HG02943 (cell line): ENCODE measurements around the gene GRM7.

Experiments used
- ATAC-seq: cut with Tn5 transposase; IDR thresholded peaks from one replicate; pipeline ENCODE4 v1.9.1; 2021; ENCODE audit warnings: mild to moderate bottlenecking, low read depth, moderate library complexity; ENCODE audit not compliant: unreplicated experiment

Gene GRM7

GRCh38 chr3:7546253-7546652 lies 685.3 kb downstream of the GRM7 start:
- ATAC-seq: no peak

- ATAC-seq: no peak
Observed at GRCh38 chr3:7547826-7548225, 686.9 kb downstream of the GRM7 start.

DNA sequence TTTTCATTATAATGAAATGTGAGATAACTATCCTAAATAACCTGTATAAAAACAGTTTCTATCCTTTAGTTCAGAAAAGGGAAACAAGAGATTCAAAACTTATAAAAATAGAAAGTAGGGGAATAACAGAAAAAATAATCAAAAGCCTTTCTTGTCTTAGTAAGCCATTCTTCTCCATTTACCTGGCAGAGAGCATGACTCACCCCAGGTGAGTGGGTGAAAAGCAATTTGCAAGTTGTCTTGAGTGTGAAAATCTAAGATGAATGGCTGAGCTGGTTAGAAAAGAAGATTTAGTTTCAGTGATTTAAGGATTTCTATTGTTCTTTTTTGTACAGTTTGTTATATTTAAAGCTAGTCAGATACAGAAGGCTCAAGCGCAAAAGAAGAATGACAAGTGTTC lies 702.0 kb downstream of the GRM7 start:
- ATAC-seq: no peak

DNA sequence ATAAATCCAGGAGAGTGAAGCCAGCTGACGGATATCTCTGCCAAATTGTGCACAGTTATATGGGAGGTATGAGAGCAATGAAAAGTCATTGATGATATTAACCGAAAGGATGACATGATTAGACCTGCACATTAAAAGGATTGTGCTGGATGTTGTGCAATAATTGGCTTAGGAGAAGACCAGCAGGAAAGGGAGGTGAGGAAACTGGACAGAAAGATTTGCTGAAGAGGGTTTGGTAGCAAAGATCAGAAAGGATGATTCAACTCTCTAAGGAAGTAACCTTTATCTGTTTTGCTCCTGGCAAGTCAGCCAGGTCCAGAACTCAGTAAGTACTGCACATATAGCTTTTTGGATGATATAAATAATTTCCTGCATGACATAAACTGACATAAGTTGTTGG lies 704.7 kb downstream of the GRM7 start:
- no peak for ATAC-seq

- no peak for ATAC-seq
Observed at GRCh38 chr3:7567160-7567559, 706.2 kb downstream of the GRM7 start.

- no peak for ATAC-seq
Observed at GRCh38 chr3:7568526-7569184, 707.7 kb downstream of the GRM7 start.

GRCh38 chr3:7573330-7573729 lies 712.4 kb downstream of the GRM7 start:
- no peak for ATAC-seq

DNA sequence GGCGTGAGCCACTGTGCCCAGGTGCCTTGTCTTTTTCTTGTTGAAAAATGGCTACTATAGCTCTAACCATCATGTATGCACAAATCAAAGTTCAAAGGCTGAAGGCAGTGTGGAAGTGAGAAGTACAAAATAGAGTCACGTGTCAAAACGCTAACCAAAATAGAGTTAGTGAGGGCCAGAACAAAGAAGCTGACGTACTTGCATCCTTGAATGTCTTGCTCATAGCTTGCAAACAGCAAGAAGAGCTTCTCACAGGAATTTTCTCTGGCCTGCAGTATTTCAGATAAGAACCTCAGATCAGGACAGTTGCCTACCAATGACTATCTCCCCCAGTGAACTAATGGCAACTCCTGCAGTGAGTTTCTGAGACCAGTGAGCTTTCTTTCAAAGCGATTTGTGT lies 713.5 kb downstream of the GRM7 start:
- ATAC-seq: no peak

DNA sequence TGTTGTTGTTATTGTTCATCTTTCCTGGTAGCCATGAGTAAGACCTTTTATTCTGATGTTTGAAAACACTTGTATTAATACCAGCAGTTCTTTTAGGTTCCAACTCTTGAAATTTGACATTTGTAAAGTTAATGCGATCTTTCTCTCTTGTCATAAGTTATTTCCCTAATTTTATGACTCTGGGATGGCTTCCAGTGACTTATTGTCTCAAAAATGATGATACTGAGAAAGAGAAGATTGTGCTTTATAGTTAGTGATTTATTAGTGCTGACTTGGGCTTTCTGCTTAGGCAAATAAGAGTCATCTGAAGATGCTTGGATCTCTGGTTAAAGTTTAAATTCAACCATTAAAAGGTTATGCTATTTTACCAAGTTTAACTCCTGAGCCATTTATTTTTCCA lies 715.2 kb downstream of the GRM7 start:
- no peak for ATAC-seq

- no peak for ATAC-seq
Observed at GRCh38 chr3:7576506-7576905, 715.6 kb downstream of the GRM7 start.

GRCh38 chr3:7577513-7577912 lies 716.6 kb downstream of the GRM7 start:
- no peak for ATAC-seq

GRCh38 chr3:7581831-7582230 lies 720.9 kb downstream of the GRM7 start:
- ATAC-seq: no peak

GRCh38 chr3:7585052-7585451 lies 724.1 kb downstream of the GRM7 start:
- no peak for ATAC-seq

GRCh38 chr3:7588236-7588635 lies 727.3 kb downstream of the GRM7 start:
- ATAC-seq: no peak

DNA sequence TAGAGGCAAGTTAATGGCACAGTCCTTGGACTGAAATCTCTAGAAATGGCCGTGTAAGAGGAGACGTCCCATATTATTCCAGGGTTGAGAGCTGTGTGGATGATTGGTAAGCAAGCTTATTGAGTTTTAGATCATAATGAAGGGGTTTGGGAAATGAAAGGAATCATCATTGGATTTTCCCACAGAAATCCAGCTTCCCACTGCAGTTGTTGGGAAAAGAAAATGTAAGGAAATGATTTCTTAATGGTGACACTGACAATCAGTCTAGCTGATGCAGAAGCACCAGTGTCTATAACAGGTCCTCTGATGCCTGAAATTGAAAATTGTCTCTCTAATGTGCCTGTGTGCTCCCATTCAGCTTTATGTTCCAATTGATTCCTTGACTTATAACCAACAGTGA lies 728.6 kb downstream of the GRM7 start:
- no peak for ATAC-seq

- ATAC-seq: no peak
Observed at GRCh38 chr3:7602297-7602696, 741.4 kb downstream of the GRM7 start.

GRCh38 chr3:7607083-7607482 lies 746.2 kb downstream of the GRM7 start:
- no peak for ATAC-seq

- ATAC-seq: no peak
Observed at GRCh38 chr3:7607676-7608075, 746.8 kb downstream of the GRM7 start.

DNA sequence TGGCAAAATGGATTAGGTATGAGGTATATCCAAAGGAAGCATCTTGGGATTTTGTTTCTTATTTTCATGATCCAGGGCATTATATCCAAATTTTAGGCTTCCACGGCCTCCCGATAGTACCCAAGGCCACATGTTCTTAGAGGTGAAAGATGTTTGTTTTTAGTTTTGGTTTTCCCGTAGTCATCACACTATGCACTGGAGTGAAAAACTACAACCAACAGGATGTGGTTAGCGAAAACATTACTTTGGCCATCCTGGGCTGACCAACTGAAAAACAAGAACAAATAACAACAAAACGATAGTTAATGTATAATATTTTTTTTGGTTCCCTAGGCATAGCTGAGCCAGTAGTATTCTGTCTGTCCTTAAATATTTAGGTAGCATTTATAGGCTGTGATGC lies 749.7 kb downstream of the GRM7 start:
- no peak for ATAC-seq

DNA sequence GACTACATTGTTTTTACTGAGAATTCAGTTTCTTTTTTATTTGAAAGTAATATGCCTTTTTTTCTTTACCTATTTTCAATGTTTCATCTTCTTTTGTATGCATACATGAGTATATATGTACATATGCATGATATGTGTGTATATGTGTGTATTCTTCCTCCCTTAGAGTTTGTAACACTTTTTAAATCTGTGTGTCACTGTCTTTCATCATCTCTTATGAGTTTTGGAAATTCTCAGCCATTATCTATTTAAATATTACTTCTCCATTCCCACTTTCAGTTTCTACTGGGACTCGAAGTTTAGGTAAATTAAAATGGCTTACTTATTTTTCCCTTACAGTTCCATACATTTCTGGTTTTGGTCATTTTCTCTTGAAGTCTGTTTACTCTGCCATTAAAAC lies 754.1 kb downstream of the GRM7 start:
- no peak for ATAC-seq

DNA sequence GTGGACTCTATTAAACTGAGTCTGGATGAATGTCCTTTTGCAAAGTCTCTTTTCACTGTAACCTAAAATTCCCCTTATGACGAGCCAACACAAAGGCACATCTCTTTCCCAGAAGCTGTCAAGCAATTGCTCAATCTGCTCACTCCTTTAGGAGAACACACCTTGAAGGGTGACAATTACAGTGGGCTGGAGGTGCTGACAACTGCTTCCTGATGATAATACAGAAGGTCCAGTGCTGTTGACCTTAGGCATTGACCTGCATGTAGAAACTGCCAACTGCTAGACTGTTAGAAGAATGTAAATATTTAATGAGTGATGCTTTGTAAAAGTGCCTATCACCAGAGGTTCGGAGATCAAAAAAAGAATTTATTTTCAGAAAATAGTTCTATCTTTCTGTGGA lies 757.7 kb downstream of the GRM7 start:
- ATAC-seq: no peak

GRCh38 chr3:7620401-7620800 lies 759.5 kb downstream of the GRM7 start:
- ATAC-seq: no peak

GRCh38 chr3:7621046-7621630 lies 760.2 kb downstream of the GRM7 start:
- no peak for ATAC-seq
